Measurements from ENCODE around the gene STXBP4.

DNA sequence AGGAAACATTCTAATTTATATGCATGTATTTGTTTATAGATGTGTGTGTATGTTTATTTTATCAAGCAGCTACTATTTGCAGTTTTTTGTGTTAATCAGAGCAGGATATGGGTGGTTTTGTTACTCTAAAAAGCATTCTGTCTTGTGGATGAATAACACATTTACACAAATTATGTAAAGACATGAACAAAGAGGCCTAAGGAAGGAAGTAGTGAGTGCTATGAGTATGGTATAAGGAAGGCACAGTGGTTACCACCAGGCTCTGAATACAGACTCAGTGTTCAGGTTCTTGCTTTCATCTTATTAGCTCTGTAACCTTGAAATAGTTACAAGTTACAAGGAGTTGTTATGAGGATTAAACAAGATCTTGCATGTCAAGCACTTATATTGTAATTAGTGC lies 33.9 kb downstream of the STXBP4 start:
- TF ChIP-seq EZH2 (IDR thresholded peaks at IDR 0.05) (no peak), POLR2AphosphoS5 (IDR thresholded peaks at IDR 0.05; ENCODE audit: borderline replicate concordance, low read depth, low read length) (no peak)
